Tongue (tissue), 2 donors: Measurements from ENCODE around the gene IQGAP2. TPM values are rescaled to one million over a fixed set of nuclear protein-coding genes. Genes with fewer than 3 reads are reported as not detected.
"Not testable (repeated sequence)": the region's sequence is repeated elsewhere in the genome, so short reads cannot be mapped to it uniquely, and the experiment has no call there.

Source experiments
- DNase-seq: peaks from one replicate; pipeline ENCODE4 v3.0.0-alpha.2; 2015
- total RNA-seq: library from RNA; depleted of rRNA; stranded (reverse); fragments of >200 nt; gene quantifications from one replicate; pipeline ENCODE4 v1.2.3, GENCODE V29; 2014

The IQGAP2 gene
- total RNA-seq, 1 donor from 2014 or later: 32.8 TPM

GRCh38 chr5:76717222-76718083 lies 314.4 kb downstream of the IQGAP2 start:
- DNase-seq: no peak

DNA sequence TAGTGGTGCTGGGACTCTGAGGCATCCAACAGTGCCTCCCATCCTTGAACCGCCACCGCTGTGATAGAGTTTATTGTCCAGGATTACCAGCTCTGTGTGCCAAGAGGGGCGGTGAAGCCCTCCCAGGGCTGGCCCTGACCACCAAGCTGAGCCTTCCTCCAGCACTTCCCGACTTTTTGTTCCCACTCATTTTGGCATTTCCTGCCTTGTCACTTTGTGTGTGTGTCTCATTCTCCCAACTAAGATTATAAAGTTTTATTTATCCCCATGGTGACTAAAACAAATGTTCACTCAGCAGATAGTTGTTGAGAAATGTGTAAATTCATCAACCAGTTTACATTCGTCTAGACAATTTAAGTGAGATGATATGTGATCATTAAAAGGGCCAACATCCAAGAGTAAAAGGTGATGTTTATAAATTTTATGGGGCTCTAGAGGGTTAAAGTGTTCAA lies 315.3 kb downstream of the IQGAP2 start:
- DNase-seq: no peak

DNA sequence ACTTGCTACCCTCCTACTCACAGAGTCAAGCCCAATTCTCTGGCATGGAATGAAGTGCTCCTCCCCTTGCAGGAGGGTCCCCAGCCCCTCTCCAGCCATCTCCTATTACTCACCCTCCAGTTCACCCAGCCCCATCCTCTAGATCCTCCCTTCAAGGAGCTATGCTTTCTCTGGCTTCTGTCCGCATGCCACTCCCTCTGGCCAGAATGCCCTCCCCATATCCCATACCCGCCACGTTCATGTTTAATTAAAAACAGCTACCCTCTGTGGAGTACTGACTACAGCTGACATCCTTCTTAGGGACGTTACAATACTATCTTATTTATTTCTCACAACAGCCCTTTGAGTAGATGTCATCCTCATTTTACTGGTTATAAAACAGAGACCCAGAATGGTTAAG lies 315.8 kb downstream of the IQGAP2 start:
- no peak for DNase-seq

DNA sequence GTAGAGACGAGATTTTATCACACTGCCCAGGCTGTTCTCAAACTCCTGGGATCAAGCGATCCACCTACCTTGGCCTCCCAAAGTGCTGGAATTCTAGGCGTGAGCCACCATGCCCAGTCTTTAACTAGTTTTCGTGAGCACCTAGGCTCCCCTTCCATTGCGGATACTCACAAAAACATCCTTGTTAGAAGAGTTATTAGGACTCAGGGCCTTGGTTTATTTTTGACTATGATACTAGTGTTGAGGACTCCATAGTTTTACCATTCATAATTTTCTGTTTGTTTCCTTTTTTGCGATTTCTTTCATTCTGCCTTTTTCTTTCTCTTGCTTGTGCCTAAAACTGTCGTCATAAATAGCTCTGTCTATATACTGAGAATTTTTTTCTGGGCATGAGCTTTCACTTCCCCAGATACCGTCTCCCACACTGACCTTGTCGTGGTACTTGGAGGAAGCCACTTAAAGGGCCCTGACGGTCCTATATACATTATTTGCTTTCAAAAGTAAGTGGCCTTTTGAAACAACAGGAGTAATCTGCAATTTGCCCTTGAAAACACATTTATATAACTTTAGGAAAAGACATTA lies 318.0 kb downstream of the IQGAP2 start:
- no peak for DNase-seq

DNA sequence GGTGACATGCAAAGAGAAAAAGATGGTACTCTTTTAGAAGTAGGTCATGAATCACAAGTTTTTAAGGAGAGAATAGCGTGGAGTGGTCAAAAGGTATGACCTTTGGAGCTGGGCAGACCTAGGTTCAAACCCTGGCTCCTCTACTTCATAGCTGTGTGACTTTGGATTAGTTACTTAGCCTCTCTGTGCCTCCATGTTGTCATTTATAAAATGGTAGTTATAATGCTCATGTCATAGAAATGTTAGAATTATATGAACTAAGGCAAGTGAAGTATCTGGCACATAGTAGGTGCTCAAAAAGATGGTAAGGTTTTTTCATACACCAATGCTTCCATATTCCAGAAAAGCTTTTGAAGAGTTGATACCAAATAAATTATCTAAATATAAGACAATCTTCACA lies 320.2 kb downstream of the IQGAP2 start:
- no peak for DNase-seq

- DNase-seq: no peak
Measured at GRCh38 chr5:76723906-76724305, 320.8 kb downstream of the IQGAP2 start.

- no peak for DNase-seq
Measured at GRCh38 chr5:76724871-76725270, 321.8 kb downstream of the IQGAP2 start.

DNA sequence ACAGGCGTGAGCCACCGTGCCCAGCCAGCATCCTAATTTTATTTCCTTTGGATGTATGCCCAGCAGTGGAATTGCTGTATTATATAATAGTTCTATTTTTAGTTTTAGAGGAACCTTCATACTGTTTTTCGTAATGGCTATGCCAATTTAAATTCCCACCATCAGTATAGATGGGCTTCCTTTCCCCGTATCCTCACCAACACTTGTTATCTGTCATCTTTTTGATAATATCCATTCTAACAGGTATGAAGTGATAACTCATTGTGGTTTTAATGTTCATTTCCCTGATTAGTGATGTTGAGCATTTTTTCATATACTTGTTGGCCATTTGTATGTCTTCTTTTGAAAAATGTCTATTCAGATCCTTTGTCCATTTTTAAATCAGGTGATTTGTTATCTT lies 325.9 kb downstream of the IQGAP2 start:
- DNase-seq: no peak

GRCh38 chr5:76729373-76730290 lies 326.5 kb downstream of the IQGAP2 start:
- no peak for DNase-seq

- no peak for DNase-seq
Measured at GRCh38 chr5:76732405-76733048, 329.4 kb downstream of the IQGAP2 start.

DNA sequence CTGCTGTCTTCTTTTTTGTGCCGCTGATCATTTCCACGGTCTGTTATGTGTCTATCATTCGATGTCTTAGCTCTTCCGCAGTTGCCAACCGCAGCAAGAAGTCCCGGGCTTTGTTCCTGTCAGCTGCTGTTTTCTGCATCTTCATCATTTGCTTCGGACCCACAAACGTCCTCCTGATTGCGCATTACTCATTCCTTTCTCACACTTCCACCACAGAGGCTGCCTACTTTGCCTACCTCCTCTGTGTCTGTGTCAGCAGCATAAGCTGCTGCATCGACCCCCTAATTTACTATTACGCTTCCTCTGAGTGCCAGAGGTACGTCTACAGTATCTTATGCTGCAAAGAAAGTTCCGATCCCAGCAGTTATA lies 329.9 kb downstream of the IQGAP2 start:
- DNase-seq: no peak

DNA sequence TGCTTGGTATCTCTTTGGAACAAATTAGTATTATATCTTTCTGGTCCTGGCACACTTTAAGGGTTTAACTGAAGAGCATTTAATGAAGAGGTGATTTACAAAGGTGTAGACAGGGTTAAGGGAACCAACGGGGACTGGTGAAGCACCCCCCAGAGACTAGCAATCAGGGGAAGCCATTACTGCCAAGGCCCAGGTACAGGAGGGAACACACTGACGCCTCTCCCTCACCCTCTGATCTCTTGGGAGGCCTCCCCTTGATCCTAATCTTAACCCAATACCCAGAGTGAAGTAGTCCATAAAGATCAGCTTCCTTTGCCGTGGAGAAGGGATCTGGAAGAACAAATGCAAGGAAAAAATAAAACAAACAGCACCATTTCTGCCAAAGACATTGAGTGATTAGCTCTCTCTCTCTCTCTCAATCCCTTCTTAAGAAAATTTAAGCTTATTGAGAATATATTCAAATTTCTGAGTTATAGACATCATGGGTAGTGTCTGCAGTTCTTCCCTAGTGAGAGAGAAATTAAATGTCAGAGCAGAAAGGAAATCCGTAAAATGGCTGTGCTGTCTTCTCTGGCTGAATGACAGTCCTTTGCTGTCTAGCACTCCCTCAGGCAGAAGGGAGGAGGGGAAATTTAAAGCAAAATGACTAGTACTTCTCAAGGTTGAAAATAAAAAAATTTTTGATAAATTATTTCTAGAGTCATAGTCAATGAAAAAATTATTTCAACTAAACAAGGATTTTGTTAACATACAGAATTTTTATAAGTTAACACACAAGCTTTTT lies 332.9 kb downstream of the IQGAP2 start:
- no peak for DNase-seq

- DNase-seq: no peak
Measured at GRCh38 chr5:76736679-76737556, 333.8 kb downstream of the IQGAP2 start.

GRCh38 chr5:76737846-76738245 lies 334.8 kb downstream of the IQGAP2 start:
- no peak for DNase-seq

GRCh38 chr5:76741506-76741905 lies 338.4 kb downstream of the IQGAP2 start:
- not testable (repeated sequence) for DNase-seq

DNA sequence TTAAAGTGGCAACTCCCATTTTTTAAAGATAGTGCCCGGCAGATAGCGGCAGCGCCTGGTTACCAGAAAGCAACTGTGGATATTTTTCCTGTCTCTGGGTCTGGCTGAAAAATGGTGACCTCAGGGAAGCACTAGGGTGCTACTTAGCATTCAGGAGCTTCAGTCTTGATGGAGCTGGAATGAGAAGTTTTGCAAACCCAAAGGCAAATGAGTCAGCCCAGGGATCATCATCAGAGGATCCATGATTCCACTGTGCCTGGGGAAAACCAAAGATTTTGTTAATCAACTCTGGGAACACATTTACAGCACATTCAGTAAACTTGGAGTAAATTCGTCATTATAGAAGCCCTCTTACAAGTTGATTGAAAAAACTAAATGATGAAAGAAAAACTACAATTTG lies 339.5 kb downstream of the IQGAP2 start:
- DNase-seq: no peak

- no peak for DNase-seq
Measured at GRCh38 chr5:76744632-76745031, 341.5 kb downstream of the IQGAP2 start.

DNA sequence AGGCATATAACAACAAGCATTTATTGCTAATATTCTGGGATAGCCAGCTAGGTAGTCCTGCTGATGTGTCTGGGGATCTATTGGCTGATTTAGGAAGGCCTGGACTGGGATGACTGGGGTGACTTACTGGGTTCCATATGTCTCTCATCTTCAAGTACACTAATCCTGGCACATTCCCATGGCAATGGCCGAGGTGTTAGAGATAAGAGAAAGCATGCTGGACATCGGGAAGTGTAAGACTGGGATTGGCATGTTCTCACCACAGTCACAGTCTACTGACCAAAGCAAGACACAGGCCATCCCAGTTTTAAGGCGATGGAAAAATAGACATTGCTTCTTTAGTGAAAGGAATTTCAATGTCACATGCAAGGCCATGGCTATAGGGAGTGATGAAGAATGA lies 342.6 kb downstream of the IQGAP2 start:
- DNase-seq: no peak

- DNase-seq: no peak
Measured at GRCh38 chr5:76746677-76747076, 343.6 kb downstream of the IQGAP2 start.

DNA sequence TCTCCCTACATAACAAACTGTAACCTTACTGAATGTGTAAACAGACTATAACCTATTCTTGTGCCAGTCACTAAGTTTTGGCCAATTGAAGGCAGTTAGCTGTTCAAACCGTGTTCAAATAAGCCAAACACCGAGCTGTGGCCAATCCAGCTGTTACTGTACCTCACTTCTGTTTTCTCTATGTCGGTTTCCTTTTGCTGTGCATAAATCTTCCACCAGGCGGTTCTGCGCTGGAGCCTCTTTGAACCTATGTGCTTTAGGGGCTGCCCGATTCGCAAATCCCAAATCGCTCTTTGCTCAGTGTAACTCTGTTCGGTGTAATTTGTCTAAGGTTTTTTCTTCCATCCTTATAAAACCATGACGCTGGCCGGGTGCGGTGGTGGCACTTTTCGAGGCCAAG lies 344.6 kb downstream of the IQGAP2 start:
- DNase-seq: no peak
